NCI-H146 (cell line): ENCODE data around the gene WDSUB1.

Experiments used
- DNase-seq: peaks from one replicate; lab custom pipeline; 2025; lab: John Stamatoyannopoulos, UW

The WDSUB1 gene

GRCh38 chr2:159266554-159266953 is 19.9 kb downstream of the WDSUB1 start:
- DNase-seq = no peak

DNA sequence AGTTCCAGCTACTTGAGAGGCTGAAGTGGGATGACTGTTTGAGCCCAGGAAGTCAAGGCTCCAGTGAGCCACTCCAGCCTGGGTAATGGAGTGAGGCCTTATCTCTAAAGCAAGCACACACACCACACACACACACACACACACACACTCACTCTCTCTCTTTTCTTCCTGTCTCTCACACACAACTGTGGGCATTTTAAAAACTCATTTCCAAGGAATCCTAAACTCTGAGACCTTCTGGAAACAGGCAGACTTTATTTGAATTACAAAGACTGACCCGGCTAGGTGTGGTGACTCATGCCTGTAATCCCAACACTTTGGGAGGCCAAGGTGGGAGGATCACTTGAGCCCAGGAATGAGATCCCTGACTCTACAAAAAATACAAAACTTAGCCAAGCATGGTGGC is 21.3 kb downstream of the WDSUB1 start:
- no peak for DNase-seq

- no peak for DNase-seq
Measured at GRCh38 chr2:159262904-159263303, 23.6 kb downstream of the WDSUB1 start.

GRCh38 chr2:159262226-159262625 is 24.3 kb downstream of the WDSUB1 start:
- DNase-seq = no peak

GRCh38 chr2:159256159-159256558 is 30.3 kb downstream of the WDSUB1 start:
- DNase-seq = no peak

DNA sequence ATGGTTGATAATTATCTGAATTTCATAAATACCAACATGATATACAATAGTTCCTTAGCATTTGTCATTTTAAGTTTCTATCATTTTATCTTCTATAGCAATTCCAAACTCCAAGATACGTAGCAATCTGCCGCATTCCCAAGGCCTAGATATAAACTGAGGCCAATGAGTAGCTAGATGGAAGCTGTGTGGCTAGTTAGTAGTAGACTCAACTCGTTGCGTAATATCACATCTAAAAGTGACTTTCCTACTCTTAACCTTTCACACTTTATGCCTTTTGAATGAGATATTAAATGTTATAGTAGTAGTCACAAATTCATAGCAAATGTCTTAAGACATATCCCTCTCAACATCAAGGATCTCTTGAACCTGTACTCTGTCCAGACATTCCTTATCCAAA is 33.6 kb downstream of the WDSUB1 start:
- no peak for DNase-seq

GRCh38 chr2:159251296-159252173 is 35.0 kb downstream of the WDSUB1 start:
- DNase-seq = no peak

DNA sequence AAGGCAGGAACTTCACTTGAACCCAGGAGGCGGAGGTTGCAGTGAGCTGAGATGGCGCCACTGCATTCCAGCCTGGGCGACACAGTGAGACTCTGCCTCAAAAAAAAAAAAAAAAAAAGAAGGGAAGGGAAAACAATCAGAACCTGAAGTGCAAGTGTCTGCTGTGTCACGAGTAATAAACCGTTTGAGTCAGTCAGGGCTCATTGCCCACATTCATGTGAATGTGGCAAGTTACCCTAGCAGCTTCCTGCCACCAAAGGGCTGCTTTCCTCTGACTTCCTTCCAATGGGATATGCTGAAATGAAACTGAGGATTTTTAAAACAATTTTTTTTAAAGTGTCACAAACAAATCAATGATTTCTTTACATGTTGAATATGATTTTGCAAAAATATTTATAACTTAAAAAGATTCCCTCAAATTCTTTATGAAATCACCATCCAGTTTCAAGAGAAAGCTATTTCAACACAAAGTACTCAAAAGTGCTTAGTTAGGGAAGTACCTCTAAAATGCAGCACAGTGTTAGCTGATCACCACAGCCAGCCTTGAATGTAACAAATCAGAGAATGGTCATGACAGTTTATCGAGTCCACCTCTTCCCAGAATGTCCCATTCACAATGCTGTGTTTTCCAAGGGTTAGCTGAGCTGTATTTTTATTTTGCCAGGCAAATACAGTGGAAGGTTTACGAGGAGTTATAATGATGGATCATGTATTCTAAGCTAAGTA is 36.4 kb downstream of the WDSUB1 start:
- DNase-seq = no peak

GRCh38 chr2:159246325-159246988 is 40.0 kb downstream of the WDSUB1 start:
- no peak for DNase-seq

DNA sequence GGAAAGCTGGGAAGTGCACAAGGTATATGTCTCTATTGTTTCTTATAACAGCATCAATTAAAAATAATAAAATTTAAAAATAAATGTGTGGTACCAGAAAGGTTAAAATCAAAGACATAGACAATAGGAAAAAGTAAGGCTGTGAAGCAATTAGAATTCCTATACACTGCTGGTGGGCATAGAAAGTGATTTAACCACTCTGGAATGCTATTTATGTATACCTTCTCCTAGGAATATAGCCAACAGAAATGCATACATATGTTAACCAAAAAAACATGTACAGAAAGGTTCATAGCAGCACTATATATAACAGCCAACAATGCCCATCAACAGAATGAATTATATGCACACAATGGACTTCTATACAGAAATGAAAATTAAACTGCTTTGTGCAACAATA is 43.0 kb downstream of the WDSUB1 start:
- no peak for DNase-seq

- no peak for DNase-seq
Measured at GRCh38 chr2:159234868-159235267, 51.6 kb downstream of the WDSUB1 start.

GRCh38 chr2:159232456-159233170 is 53.9 kb downstream of the WDSUB1 start:
- no peak for DNase-seq

DNA sequence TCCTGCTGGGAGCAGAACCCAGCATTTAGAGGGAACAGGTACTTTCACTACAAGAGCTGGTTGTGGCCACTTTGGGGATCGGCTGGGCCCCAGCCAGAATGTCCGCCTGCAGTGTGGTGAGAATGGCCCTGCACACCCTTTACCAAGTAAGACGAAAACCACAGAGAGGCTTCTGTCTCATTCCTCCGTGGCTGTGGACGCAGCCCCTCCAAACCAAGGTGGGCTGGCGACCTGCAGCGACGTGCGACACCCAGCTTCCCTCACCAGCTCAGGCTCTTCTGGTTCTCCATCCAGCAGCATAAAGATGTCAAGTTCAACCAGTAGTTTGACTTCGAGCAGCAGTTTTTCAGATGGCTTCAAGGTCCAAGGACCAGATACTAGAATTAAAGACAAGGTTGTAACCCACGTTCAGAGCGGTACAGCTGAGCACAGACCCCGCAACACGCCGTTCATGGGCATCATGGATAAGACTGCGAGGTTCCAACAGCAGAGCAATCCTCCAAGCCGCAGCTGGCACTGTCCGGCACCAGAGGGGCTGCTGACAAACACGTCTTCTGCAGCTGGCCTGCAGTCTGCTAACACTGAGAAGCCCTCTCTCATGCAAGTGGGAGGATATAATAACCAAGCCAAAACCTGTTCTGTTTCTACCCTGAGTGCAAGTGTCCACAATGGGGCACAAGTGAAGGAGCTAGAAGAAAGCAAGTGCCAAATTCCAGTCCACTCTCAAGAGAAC is 56.2 kb downstream of the WDSUB1 start:
- no peak for DNase-seq

- DNase-seq = no peak
Measured at GRCh38 chr2:159229476-159230144, 56.9 kb downstream of the WDSUB1 start.

GRCh38 chr2:159228081-159228581 is 58.4 kb downstream of the WDSUB1 start:
- no peak for DNase-seq

DNA sequence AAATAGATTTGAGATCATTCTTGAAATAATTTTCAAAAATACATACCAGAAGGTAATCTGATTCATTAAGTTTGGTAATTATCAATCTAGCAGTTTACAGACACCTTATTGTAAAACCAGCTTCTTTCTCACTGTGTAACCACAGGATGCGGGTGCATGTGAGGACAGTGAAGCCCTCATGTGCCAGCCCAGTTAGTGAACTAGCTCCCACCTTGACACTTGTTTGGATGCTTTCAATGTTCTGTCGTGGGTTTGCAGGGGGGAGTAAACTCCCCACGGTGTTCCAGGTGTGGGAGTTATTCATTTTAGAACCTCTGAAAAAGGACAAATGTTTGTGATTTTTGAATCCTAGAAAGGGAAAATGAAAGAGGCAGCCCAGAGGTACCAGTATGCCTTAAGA is 59.0 kb downstream of the WDSUB1 start:
- no peak for DNase-seq

GRCh38 chr2:159226608-159227385 is 59.7 kb downstream of the WDSUB1 start:
- DNase-seq = peak; percentile 30

DNA sequence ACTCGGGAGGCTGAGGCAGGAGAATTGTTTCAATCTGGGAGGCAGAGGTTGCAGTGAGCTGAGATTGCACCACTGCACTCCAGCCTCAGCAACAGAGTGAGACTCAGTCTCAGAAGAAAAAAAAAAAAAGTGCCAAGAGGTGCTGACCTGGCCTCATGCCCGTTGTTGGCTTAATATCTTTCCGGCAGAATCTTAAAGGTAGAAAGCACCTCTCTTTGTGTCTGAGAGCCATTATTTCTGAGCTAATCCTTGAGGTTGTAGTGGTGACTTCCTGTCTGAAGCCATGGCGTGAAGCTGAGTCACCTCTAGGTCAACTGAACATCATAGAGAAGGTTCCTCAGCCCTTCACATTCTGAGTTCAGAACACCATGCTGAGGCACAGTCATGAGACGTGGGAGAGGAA is 60.4 kb downstream of the WDSUB1 start:
- DNase-seq = no peak

DNA sequence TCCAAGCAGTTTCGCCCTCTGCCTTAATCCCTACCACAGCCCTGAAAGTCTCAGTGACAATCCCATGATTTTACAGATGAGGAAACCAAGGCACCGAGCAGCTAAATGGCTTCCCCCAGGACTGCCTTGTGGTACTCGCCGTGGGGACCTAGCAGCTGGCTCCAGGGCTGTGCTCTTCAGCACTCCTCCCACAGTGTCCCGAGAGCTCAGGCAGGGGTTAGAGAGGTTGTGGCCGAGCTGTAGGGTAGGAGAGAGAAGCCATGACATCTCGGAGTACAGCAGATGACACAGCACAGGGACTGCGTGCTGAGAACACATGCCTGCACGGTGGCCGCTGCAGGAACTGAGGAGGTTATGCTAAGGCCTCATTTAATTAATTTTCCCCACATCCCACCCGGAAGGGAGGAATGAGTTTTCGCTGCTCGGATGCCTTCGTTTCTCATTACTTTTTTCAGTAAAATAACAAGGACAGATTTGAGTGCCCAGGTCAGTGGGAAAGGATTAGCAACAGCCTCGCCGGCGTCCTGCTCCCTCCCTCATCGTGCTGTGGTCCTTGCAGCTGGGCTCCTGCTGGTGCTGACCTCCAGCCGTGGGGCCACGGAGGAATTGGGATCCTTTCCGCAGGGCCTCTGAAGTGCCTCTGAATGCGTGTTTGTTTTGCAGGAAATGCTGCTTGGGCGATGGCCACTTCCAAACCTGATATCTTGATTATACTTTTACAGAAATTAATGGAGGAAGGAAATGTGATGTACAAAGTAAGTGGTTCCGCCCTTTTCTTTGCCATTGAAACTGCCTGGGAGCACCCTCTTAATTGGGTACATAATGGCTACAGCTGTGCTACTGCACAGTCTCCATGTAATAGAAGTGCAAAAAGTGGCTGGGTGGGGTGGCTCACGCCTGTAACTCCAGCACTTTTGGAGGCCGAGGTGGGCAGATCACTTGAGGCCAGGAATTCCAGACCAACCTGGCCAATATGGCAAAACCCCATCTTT is 61.2 kb downstream of the WDSUB1 start:
- no peak for DNase-seq
